Measurements from ENCODE around the gene CAPZA2.
A peak's percentile ranks its signal among the peaks of the same experiment; 100 is the strongest.
"Not testable (repeated sequence)": the region's sequence is repeated elsewhere in the genome, so short reads cannot be mapped to it uniquely, and the experiment has no call there.

The CAPZA2 gene

GRCh38 chr7:116862234-116862950, at the start of gene CAPZA2:
Gene CAPZA2 (plus strand): TSS chr7:116862587. CDS start chr7:116862612, 25 bp downstream.
- peak; percentile 11 for TF ChIP-seq CTCF (IDR thresholded peaks at IDR 0.05; ENCODE audit: borderline replicate concordance, control extremely low read depth, extremely low read depth, insufficient read depth, missing control alignments)
- in situ Hi-C loops (cut with MboI; ENCODE audit: low sequenced_read_pairs, unreplicated experiment): no loop called here
- peak; percentile 100 for DNase-seq (ENCODE audit: low spot score)

- DNase-seq (ENCODE audit: low spot score): no peak
- in situ Hi-C loops (cut with MboI; ENCODE audit: low sequenced_read_pairs, unreplicated experiment): loop anchor here (25.0 kb wide), 1 partner anchor 651 kb away; no protein-coding TSS in a partner anchor
Measured at GRCh38 chr7:116812860-116813259, 49.5 kb upstream of the CAPZA2 start.

GRCh38 chr7:116813371-116813770, 49.0 kb upstream of the CAPZA2 start:
- DNase-seq (ENCODE audit: low spot score): not testable (repeated sequence)
- in situ Hi-C loops (cut with MboI; ENCODE audit: low sequenced_read_pairs, unreplicated experiment): loop anchor here (25.0 kb wide), 1 partner anchor 651 kb away; no protein-coding TSS in a partner anchor

More at GRCh38 chr7:116812860-116813259, 49.5 kb upstream of the CAPZA2 start:
- TF ChIP-seq CTCF (IDR thresholded peaks at IDR 0.05; ENCODE audit: borderline replicate concordance, control extremely low read depth, extremely low read depth, insufficient read depth, missing control alignments): no peak

- DNase-seq (ENCODE audit: low spot score): no peak
- no peak for TF ChIP-seq CTCF (IDR thresholded peaks at IDR 0.05; ENCODE audit: borderline replicate concordance, control extremely low read depth, extremely low read depth, insufficient read depth, missing control alignments)
- in situ Hi-C loops (cut with MboI; ENCODE audit: low sequenced_read_pairs, unreplicated experiment): loop anchor here (25.0 kb wide), 1 partner anchor 653 kb away; no protein-coding TSS in a partner anchor
Measured at GRCh38 chr7:116815041-116815440, 47.3 kb upstream of the CAPZA2 start.

- in situ Hi-C loops (cut with MboI; ENCODE audit: low sequenced_read_pairs, unreplicated experiment): loop anchor here (25.0 kb wide), 1 partner anchor 658 kb away; no protein-coding TSS in a partner anchor
- DNase-seq (ENCODE audit: low spot score): no peak
- no peak for TF ChIP-seq CTCF (IDR thresholded peaks at IDR 0.05; ENCODE audit: borderline replicate concordance, control extremely low read depth, extremely low read depth, insufficient read depth, missing control alignments)
Measured at GRCh38 chr7:116820149-116820548, 42.2 kb upstream of the CAPZA2 start.

- in situ Hi-C loops (cut with MboI; ENCODE audit: low sequenced_read_pairs, unreplicated experiment): loop anchor here (25.0 kb wide), 1 partner anchor 659 kb away; no protein-coding TSS in a partner anchor
- not testable (repeated sequence) for DNase-seq (ENCODE audit: low spot score)
Measured at GRCh38 chr7:116821647-116822046, 40.7 kb upstream of the CAPZA2 start.

GRCh38 chr7:116824449-116824848, 37.9 kb upstream of the CAPZA2 start:
- no peak for DNase-seq (ENCODE audit: low spot score)
- no peak for TF ChIP-seq CTCF (IDR thresholded peaks at IDR 0.05; ENCODE audit: borderline replicate concordance, control extremely low read depth, extremely low read depth, insufficient read depth, missing control alignments)
- in situ Hi-C loops (cut with MboI; ENCODE audit: low sequenced_read_pairs, unreplicated experiment): loop anchor here (25.0 kb wide), 1 partner anchor 662 kb away; no protein-coding TSS in a partner anchor
